ENCODE data around the gene AOPEP.

The AOPEP gene

DNA sequence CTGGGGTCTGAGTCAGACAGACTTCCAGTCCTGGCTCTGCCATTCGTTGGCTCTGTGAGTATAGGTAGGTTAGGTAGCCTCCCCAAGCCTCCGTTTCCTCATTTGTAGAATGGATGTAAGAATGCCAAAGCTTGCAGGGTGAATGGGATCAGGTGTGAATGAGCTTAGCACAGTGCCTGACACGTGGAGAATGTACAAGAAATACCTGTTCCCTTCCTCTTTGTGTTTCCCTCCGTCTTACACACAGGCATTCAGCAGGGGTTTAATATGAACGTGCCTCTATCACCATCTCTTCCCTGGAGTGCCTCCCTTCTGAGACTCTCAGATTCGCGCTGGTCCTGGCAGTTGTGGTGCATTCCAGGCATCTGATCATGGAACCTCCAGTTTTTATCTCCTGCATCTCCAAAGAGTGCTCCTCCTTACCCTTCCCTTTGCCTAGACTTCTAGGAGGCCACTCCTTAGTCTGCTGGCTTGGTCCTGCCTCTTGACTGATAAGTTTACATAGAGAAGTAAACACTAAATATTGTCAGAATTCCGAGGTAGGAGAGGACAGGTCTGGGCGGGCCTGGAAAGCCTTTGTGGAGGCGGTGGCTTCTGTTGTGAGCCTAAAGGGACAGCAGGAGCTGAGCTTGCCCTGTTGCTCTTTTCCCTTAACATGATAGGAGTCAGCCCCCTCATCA is 199.4 kb downstream of the AOPEP start:
- TF ChIP-seq ZFX (IDR thresholded peaks at IDR 0.05) (no peak), CTCF (conservative IDR thresholded peaks at IDR 0.05) (no peak)
- H3K27ac ChIP-seq, result no peak overlapping the region; the same call in 1 of the 2 replicates

DNA sequence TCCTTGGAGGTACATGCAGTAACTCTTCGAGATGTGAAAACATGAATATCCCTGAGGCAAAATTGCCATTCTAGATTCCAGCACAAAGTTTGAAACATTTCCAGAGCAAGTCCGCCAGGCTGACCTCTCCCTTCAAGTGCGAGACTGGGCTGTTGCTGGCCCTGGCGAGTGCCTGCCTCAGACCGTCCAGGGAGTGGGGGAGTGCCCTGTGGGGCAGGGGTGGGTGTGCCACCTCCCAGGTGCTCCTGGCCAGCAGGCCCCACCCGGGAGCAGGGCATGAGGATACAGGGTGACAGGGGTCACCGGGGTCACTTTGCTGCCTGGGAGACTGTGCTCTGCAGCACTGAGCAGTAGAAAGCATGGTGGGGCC is 199.9 kb downstream of the AOPEP start:
- no peak overlapping the region; the same call in 1 of the 2 replicates for H3K27ac ChIP-seq
- TF ChIP-seq ZFX (IDR thresholded peaks at IDR 0.05), result no peak
- no peak for TF ChIP-seq CTCF (conservative IDR thresholded peaks at IDR 0.05)

DNA sequence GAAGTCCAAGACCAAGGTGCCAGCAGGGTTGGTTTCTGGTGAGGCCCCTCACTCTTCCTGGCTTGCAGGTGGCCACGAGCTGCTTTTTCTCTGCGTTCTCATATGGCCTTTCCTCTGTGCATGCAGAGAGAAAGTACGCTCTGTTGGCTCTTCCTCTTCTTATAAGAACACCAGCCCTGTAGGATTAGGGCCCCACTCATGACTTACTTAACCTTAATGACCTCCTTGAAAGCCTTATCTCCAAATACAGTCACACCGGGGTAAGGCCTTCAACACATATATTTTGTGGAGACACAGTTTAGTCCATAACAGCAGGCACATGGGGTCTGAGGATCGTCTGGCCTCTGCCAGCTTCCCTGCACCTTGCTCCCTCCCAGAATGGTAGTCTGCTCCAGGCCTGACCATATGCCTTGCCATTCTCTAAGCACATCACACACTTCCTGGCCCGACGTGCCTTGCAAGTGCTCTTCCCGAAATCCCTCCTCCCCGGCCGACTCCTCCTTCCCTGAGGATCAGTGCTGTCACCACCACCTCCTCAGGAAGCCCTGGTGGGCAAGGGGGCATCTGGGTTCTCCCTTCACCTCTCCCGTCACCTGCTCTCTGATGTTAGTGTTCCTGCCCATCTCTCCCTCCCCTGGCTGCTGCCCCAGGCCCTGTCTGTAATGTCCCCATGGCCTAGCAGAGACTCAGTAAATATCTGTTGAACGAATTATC is 200.7 kb downstream of the AOPEP start:
- TF ChIP-seq ZFX (IDR thresholded peaks at IDR 0.05) (no peak), CTCF (conservative IDR thresholded peaks at IDR 0.05) (no peak)

DNA sequence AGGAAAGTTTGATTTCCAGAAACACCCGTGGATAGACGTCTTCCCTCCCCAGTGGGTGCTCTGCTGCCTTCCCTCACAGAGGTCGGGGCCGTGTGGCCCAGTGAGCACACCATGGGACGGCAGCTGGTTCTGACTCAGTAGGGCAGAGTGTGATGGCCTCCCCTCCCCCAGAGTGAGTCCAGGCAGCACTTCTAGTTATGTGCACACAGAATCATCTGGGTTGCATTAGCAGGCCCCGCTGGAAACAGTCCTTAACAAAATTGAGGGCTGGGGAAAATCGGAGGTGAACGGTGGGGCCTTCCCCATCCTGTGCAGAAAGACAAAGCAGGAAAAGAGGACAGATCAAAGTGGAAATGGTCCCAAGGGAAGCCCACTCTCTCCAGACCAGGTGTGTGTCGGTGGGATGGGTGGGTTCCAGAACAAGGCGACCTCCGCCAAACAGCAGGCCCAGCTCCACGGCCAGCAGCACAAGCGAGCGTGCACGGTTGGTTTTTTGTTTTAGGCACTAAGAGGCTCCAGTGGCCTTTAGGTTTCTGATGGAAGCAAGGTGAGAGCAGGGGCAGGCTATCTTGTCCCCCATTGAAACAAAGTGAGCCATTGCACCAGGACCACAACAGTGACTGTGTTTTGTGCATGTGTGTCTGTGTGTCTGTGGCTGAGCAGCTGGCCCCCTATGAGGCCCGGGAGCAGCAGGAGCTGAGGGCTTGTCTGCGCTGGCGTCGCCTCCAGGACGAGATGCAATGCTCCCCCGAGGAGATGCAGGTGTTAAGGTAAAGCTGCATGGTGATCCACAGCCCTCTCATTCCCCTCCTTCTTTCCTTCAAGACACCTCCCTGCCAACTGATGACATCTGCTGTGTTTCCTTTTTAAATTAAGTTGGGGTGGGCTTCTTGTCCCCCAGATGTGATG is 201.5 kb downstream of the AOPEP start:
- peak overlapping the region; percentile 4; the same call in 1 of the 2 replicates for H3K27ac ChIP-seq
- no peak for TF ChIP-seq ZFX (IDR thresholded peaks at IDR 0.05)
- TF ChIP-seq CTCF (conservative IDR thresholded peaks at IDR 0.05), result no peak

More for the DNA sequence above, 200.7 kb downstream of the AOPEP start:
- H3K27ac ChIP-seq, result peak overlapping the region; percentile 4; the same call in 1 of the 2 replicates

- H3K27ac ChIP-seq, result no peak overlapping the region
- no peak for TF ChIP-seq CTCF (conservative IDR thresholded peaks at IDR 0.05)
- no peak for TF ChIP-seq ZFX (IDR thresholded peaks at IDR 0.05)
These were observed 202.3 kb downstream of the AOPEP start for GRCh38 chr9:94928691-94929368.

DNA sequence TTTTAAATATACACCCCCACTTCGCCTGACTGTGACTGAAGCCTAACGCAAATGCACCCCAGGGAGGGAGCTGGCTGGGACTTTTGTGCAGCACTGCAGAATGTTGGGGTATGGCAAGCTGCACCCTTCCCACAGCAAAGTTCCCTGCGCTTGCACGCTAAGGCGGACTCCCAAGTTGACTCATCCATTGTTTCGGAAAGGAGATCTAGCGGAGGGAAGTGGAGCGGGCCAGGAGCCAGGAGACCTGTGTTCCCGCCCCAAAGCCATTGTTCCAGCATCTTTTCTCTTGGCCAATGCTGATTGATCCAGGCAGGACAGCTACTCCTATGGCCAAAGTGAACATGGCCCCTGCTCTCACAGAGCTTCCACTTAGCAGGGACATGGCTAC is 202.9 kb downstream of the AOPEP start:
- TF ChIP-seq CTCF (conservative IDR thresholded peaks at IDR 0.05) (no peak), ZFX (IDR thresholded peaks at IDR 0.05) (no peak)
- H3K27ac ChIP-seq, result no peak overlapping the region
